OCI-LY1 (cell line): Measurements from ENCODE around the gene OTOP3.

ENCODE experiments used
- H2AFZ ChIP-seq: fragments of 200-600 bp; sonication (generic), shearing (Covaris generic); 2 replicates; pipeline ENCODE4 v1.6.0; 2014; ENCODE audit warnings: antibody characterized with exemption, mild to moderate bottlenecking, low read length
- H3F3A ChIP-seq: fragments of 200-600 bp; sonication (generic), shearing (Covaris generic); 2 replicates; pipeline ENCODE4 v1.6.0; 2014; ENCODE audit warnings: mild to moderate bottlenecking, antibody characterized with exemption, low read length, moderate library complexity; ENCODE audit not compliant: insufficient read depth
- H3K27ac ChIP-seq: fragments of 200-600 bp; sonication (generic); 2 replicates; pipeline ENCODE4 v1.5.1; 2014; ENCODE audit warnings: low read length, mixed run types, mild to moderate bottlenecking, low read depth; ENCODE audit not compliant: poor library complexity, severe bottlenecking
- H3K27me3 ChIP-seq: fragments of 200-600 bp; sonication (generic); 2 replicates; pipeline ENCODE4 v1.6.0; 2014; ENCODE audit warnings: antibody characterized with exemption, mild to moderate bottlenecking, low read length, moderate library complexity; ENCODE audit not compliant: insufficient read depth
- H3K36me3 ChIP-seq: fragments of 200-600 bp; sonication (generic); 2 replicates; pipeline ENCODE4 v1.6.1; 2014; ENCODE audit warnings: mild to moderate bottlenecking, antibody characterized with exemption, low read length, moderate library complexity, mixed read lengths; ENCODE audit not compliant: insufficient read depth
- H3K4me1 ChIP-seq: fragments of 200-600 bp; sonication (generic); 2 replicates; pipeline ENCODE4 v1.5.1; 2014; ENCODE audit warnings: mild to moderate bottlenecking, low read length, moderate library complexity; ENCODE audit not compliant: insufficient read depth, severe bottlenecking
- H3K4me2 ChIP-seq: fragments of 200-600 bp; sonication (generic), shearing (Covaris generic); 2 replicates; pipeline ENCODE4 v1.6.1; 2014; ENCODE audit warnings: low read length
- H3K4me3 ChIP-seq: fragments of 200-600 bp; sonication (generic); 2 replicates; pipeline ENCODE4 v1.5.1; 2014; ENCODE audit warnings: low read length, low read depth, mild to moderate bottlenecking, mixed read lengths; ENCODE audit not compliant: poor library complexity, severe bottlenecking
- H3K79me2 ChIP-seq: fragments of 200-600 bp; shearing (Covaris generic); 2 replicates; pipeline ENCODE4 v1.6.1; 2016; ENCODE audit warnings: mixed run types, low read length, mixed read lengths; ENCODE audit not compliant: insufficient read depth
- H3K9ac ChIP-seq: fragments of 200-600 bp; sonication (generic), shearing (Covaris generic); 2 replicates; pipeline ENCODE4 v1.6.1; 2014; ENCODE audit warnings: mild to moderate bottlenecking, low read length, mixed read lengths
- H3K9me2 ChIP-seq: fragments of 200-600 bp; sonication (generic), shearing (Covaris generic); 2 replicates; pipeline ENCODE4 v1.6.1; 2014; ENCODE audit warnings: low read depth, mild to moderate bottlenecking, low read length, mixed read lengths
- H3K9me3 ChIP-seq: fragments of 200-600 bp; shearing (Covaris generic); 2 replicates; pipeline ENCODE4 v1.6.1; 2014; ENCODE audit warnings: low read length, mixed read lengths
- H4K20me1 ChIP-seq: fragments of 200-600 bp; sonication (generic), shearing (Covaris generic); 2 replicates; pipeline ENCODE4 v1.6.0; 2016; ENCODE audit warnings: mild to moderate bottlenecking, low read length; ENCODE audit not compliant: insufficient read depth
- EZH2 ChIP-seq: fragments of 200-600 bp; sonication (generic), shearing (Covaris generic); IDR thresholded peaks from 2 replicates; pipeline ENCODE4 v1.8.0; 2017; ENCODE audit warnings: borderline replicate concordance, mixed run types, mild to moderate bottlenecking, antibody characterized with exemption, low read length, moderate library complexity, mixed read lengths
- TF ChIP-seq, protein P1 (sequence below): fragments of 200-600 bp; sonication (generic), shearing (Covaris generic); IDR thresholded peaks from 2 replicates; pipeline ENCODE4 v1.5.1; 2017; ENCODE audit warnings: mild to moderate bottlenecking, antibody characterized with exemption, low read length, moderate library complexity, mixed read lengths

Gene OTOP3

DNA sequence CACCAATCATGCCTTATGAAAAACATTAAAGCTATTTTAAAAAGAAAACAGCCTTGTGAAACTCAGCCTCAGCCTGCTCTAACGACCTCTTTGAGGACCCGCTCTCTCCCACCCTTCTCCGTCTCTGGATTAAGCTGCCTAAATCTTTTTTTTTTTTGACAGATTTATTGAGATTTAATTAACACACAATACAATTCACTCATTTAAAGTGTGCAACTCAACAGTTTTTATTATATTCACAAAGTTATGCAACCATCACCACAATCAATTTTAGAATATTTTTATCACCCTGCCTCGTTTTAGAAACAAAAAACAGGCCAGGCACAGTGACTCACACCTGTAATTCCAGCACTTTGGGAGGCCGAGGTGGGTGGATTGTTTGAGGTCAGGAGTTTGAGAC lies 60.1 kb downstream of the OTOP3 start:
- no peaks in the 10 kb centered on the region for H3F3A ChIP-seq
- H4K20me1 ChIP-seq = no peaks in the 10 kb centered on the region
- no peak overlapping the region for H2AFZ ChIP-seq
- no peaks in the 10 kb centered on the region for H3K36me3 ChIP-seq
- H3K9ac ChIP-seq = no peak overlapping the region
- TF ChIP-seq, protein P1, sequence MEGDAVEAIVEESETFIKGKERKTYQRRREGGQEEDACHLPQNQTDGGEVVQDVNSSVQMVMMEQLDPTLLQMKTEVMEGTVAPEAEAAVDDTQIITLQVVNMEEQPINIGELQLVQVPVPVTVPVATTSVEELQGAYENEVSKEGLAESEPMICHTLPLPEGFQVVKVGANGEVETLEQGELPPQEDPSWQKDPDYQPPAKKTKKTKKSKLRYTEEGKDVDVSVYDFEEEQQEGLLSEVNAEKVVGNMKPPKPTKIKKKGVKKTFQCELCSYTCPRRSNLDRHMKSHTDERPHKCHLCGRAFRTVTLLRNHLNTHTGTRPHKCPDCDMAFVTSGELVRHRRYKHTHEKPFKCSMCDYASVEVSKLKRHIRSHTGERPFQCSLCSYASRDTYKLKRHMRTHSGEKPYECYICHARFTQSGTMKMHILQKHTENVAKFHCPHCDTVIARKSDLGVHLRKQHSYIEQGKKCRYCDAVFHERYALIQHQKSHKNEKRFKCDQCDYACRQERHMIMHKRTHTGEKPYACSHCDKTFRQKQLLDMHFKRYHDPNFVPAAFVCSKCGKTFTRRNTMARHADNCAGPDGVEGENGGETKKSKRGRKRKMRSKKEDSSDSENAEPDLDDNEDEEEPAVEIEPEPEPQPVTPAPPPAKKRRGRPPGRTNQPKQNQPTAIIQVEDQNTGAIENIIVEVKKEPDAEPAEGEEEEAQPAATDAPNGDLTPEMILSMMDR = no peak
- no peak for TF ChIP-seq EZH2
- no peak overlapping the region for H3K4me3 ChIP-seq
- H3K79me2 ChIP-seq = no peaks in the 10 kb centered on the region
- H3K9me2 ChIP-seq = no peaks in the 10 kb centered on the region
- no peak overlapping the region for H3K4me2 ChIP-seq
- H3K9me3 ChIP-seq = no peaks in the 10 kb centered on the region
- no peak overlapping the region for H3K27ac ChIP-seq
- H3K27me3 ChIP-seq = no peaks in the 10 kb centered on the region
- no peaks in the 10 kb centered on the region for H3K4me1 ChIP-seq

DNA sequence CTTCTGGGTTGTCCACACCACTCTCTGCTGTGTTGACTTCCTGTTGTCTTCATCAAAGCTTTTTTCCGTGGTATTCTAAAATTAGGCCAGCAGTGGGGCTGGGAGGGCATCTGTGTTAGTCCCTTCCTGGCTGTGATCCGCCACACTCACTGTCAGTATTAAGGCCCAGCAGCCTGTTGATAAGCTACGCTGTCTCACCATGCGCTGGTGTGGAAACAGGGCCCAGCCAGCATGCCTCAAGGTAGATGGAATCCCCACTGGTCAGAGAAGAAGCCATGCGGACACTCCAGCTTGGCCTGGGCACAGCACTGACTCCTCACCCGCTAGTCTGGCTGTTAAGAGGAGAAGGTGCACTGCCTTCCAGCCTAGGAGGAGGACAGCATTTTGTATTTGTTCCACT lies 63.1 kb downstream of the OTOP3 start:
- Histone ChIP-seq H3K27me3 (no peaks in the 10 kb centered on the region), H3K9ac (no peak overlapping the region), H3K4me2 (no peak overlapping the region), H3K9me3 (no peaks in the 10 kb centered on the region), H3F3A (no peaks in the 10 kb centered on the region), H3K4me3 (no peak overlapping the region), H3K36me3 (no peaks in the 10 kb centered on the region), H3K27ac (no peak overlapping the region), H3K9me2 (no peaks in the 10 kb centered on the region), H3K4me1 (no peaks in the 10 kb centered on the region), H4K20me1 (no peaks in the 10 kb centered on the region), H2AFZ (no peak overlapping the region), H3K79me2 (no peaks in the 10 kb centered on the region)
- no peak for TF ChIP-seq EZH2
- TF ChIP-seq, protein P1 = no peak

DNA sequence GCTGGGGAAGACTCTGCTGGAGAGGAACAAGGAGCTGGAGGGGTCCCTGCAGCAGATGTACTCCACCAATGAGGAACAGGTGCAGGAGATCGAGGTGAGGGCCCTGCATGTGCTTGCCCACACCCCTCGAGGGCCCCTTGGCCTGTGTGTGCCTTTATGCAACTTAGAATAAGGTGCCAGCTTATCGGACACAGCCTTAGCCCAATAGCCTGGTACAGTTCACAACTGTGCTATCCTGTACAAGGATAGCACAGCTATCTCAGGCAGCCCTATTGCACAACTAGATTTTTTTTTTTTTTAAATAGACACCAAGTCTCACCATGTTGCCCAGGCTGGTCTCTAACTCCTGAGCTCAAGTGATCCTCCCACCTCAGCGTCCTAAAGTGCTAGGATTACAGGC lies 63.8 kb downstream of the OTOP3 start:
- TF ChIP-seq EZH2 = no peak
- TF ChIP-seq, protein P1 = no peak
- H3K4me1 ChIP-seq = no peaks in the 10 kb centered on the region
- H3K9ac ChIP-seq = no peak overlapping the region
- no peak overlapping the region for H3K27ac ChIP-seq
- H3K36me3 ChIP-seq = no peaks in the 10 kb centered on the region
- H3K27me3 ChIP-seq = no peaks in the 10 kb centered on the region
- H2AFZ ChIP-seq = no peak overlapping the region
- H4K20me1 ChIP-seq = no peaks in the 10 kb centered on the region
- no peaks in the 10 kb centered on the region for H3F3A ChIP-seq
- H3K9me3 ChIP-seq = no peaks in the 10 kb centered on the region
- no peaks in the 10 kb centered on the region for H3K9me2 ChIP-seq
- H3K4me3 ChIP-seq = no peak overlapping the region
- no peaks in the 10 kb centered on the region for H3K79me2 ChIP-seq
- no peak overlapping the region for H3K4me2 ChIP-seq
